NCI-H460 (cell line): ENCODE results near the gene HPRT1. TPM values are rescaled to one million over a fixed set of nuclear protein-coding genes. Genes with fewer than 3 reads are reported as not detected.

Source experiments
- DNase-seq: peaks from one replicate; pipeline ENCODE4 v3.0.0-alpha.2; 2016; ENCODE audit warnings: low read depth; ENCODE audit errors: extremely low read depth
- total RNA-seq: library from RNA; depleted of rRNA; stranded (reverse); fragments of >200 nt; shearing (Covaris generic); gene quantifications from 2 replicates; pipeline ENCODE4 v1.2.3, GENCODE V29; 2014

HPRT1 gene
- total RNA-seq, 1 experiment from 2014 or later: 14.6 TPM

- DNase-seq: no peak
These were observed 12.1 kb downstream of the HPRT1 start for GRCh38 chrX:134472041-134472440.

GRCh38 chrX:134476284-134476683 is 16.3 kb downstream of the HPRT1 start:
- DNase-seq: no peak

GRCh38 chrX:134478374-134478773 is 18.4 kb downstream of the HPRT1 start:
- DNase-seq: no peak

GRCh38 chrX:134480061-134480460 is 20.1 kb downstream of the HPRT1 start:
- no peak for DNase-seq

GRCh38 chrX:134481339-134481738 is 21.4 kb downstream of the HPRT1 start:
- no peak for DNase-seq

GRCh38 chrX:134482371-134482770 is 22.4 kb downstream of the HPRT1 start:
- DNase-seq: no peak

- DNase-seq: peak; percentile 53
These were observed 24.1 kb downstream of the HPRT1 start for GRCh38 chrX:134484039-134484438.

- no peak for DNase-seq
These were observed 42.0 kb downstream of the HPRT1 start for GRCh38 chrX:134501941-134502340.

- no peak for DNase-seq
These were observed 42.7 kb downstream of the HPRT1 start for GRCh38 chrX:134502686-134503085.

GRCh38 chrX:134512566-134512965 is 52.6 kb downstream of the HPRT1 start:
- no peak for DNase-seq

GRCh38 chrX:134513091-134513490 is 53.1 kb downstream of the HPRT1 start:
- DNase-seq: no peak

- peak; percentile 60 for DNase-seq
These were observed 61.0 kb downstream of the HPRT1 start for GRCh38 chrX:134520860-134521390.

- no peak for DNase-seq
These were observed 64.2 kb downstream of the HPRT1 start for GRCh38 chrX:134524181-134524580.

GRCh38 chrX:134525086-134525792 is 65.3 kb downstream of the HPRT1 start:
- DNase-seq: no peak

- DNase-seq: no peak
These were observed 66.4 kb downstream of the HPRT1 start for GRCh38 chrX:134526399-134526798.

GRCh38 chrX:134528960-134529359 is 69.0 kb downstream of the HPRT1 start:
- no peak for DNase-seq

- DNase-seq: no peak
These were observed 69.5 kb downstream of the HPRT1 start for GRCh38 chrX:134529481-134529880.

- DNase-seq: no peak
These were observed 70.9 kb downstream of the HPRT1 start for GRCh38 chrX:134530845-134531244.

GRCh38 chrX:134533352-134533751 is 73.4 kb downstream of the HPRT1 start:
- no peak for DNase-seq

- DNase-seq: no peak
These were observed 74.0 kb downstream of the HPRT1 start for GRCh38 chrX:134533952-134534351.

GRCh38 chrX:134537179-134537955 is 77.4 kb downstream of the HPRT1 start:
- no peak for DNase-seq

GRCh38 chrX:134538316-134538715 is 78.4 kb downstream of the HPRT1 start:
- no peak for DNase-seq
